K562 (cell line): ENCODE measurements around the gene SYTL4. TPM values are rescaled to one million over a fixed set of nuclear protein-coding genes. Genes with fewer than 3 reads are reported as not detected.

ENCODE experiments used
- ATAC-seq: fragments of 200-7000 bp; cut with Tn5 transposase; 3 replicates; pipeline ENCODE4 v1.9.1; 2020; ENCODE audit warnings: moderate library complexity
- BruUV-seq: library from RNA; stranded (reverse); fragments of 400-500 nt; replicated peaks from 2 replicates; lab custom pipeline; 2021; lab: Mats Ljungman, UMichigan
- CTCF ChIA-PET: fragments of 300-600 bp; formaldehyde crosslinking; extraction: SDS; loops from one replicate; lab custom pipeline; 2021; ENCODE audit warnings: low intra/inter-chr PET ratio; lab: Yijun Ruan, JAX
- POLR2A ChIA-PET: fragments of 300-600, 350-650 bp; sonication (Branson Sonifier 250); formaldehyde crosslinking; extraction: SDS; loops from one replicate; lab custom pipeline; 2021; ENCODE audit warnings: antibody characterized with exemption, inconsistent platforms; lab: Yijun Ruan, JAX
- DNase-seq, 4 experiments: peaks; one replicate each; pipeline versions ENCODE4 v3.0.0 to v3.0.0-alpha.2; 2011 to 2018; ENCODE audit warnings: low spot score in 3 of 4, mixed read lengths in 3 of 4; ENCODE audit errors: extremely low read depth in 1 of 4
- FAIRE-seq: peaks from 2 replicates; lab custom pipeline; 2011; peaks lifted over from hg19 to GRCh38; lab: Jason Lieb, UNC
- H2AFZ ChIP-seq: 2 replicates; pipeline ENCODE4 v1.6.0; 2011; ENCODE audit warnings: low read depth, low read length, control low read depth, inconsistent platforms
- H3K27ac ChIP-seq: fragments of 200-600 bp; 3 replicates; pipeline ENCODE4 v1.8.0; 2011; ENCODE audit warnings: low read depth, mild to moderate bottlenecking, control low read depth, inconsistent platforms, low read length, moderate library complexity, mixed read lengths; ENCODE audit errors: extremely low read depth
- H3K27me3 ChIP-seq, 2 experiments: fragments of 300-600 bp in 1 of 2; 2 replicates in 1 of 2; 3 replicates in 1 of 2; pipeline versions ENCODE4 v1.6.0 to v1.8.0; 2011; ENCODE audit warnings: inconsistent platforms in 2 of 2, low read length in 2 of 2, mild to moderate bottlenecking in 1 of 2, mixed read lengths in 1 of 2, moderate library complexity in 1 of 2; ENCODE audit not compliant: control insufficient read depth in 2 of 2, insufficient read depth in 2 of 2
- H3K36me3 ChIP-seq: fragments of 300-600 bp; 3 replicates; pipeline ENCODE4 v1.8.0; 2011; ENCODE audit warnings: mild to moderate bottlenecking, low read length, inconsistent platforms; ENCODE audit not compliant: control insufficient read depth, insufficient read depth
- H3K4me1 ChIP-seq, 2 experiments: fragments of 200-600 bp in 1 of 2; replicated peaks in 1 of 2; 2 replicates in 1 of 2; 3 replicates in 1 of 2; pipeline versions ENCODE4 v1.5.1 to v1.8.0; 2011; ENCODE audit warnings: inconsistent platforms in 2 of 2, low read length in 2 of 2, mild to moderate bottlenecking in 1 of 2, mixed read lengths in 1 of 2, moderate library complexity in 1 of 2; ENCODE audit not compliant: control insufficient read depth in 2 of 2, insufficient read depth in 2 of 2
- H3K4me2 ChIP-seq: 2 replicates; pipeline ENCODE4 v1.6.1; 2011; ENCODE audit warnings: low read length, control low read depth, inconsistent platforms, mixed read lengths; ENCODE audit not compliant: insufficient read depth
- H3K4me3 ChIP-seq: fragments of 200-600 bp; sonication (generic), shearing (Covaris generic); 2 replicates; pipeline ENCODE4 v1.5.1; 2016; ENCODE audit warnings: control low read depth, inconsistent platforms
- H3K79me2 ChIP-seq: fragments of 200-600 bp; 3 replicates; pipeline ENCODE4 v1.8.0; 2011; ENCODE audit warnings: low read length, inconsistent platforms; ENCODE audit not compliant: control insufficient read depth, insufficient read depth
- H3K9ac ChIP-seq, 2 experiments: 2 replicates each; pipeline versions ENCODE4 v1.6.0 to v1.6.1; 2011; ENCODE audit warnings: low read depth in 2 of 2, low read length in 2 of 2, control low read depth in 1 of 2, inconsistent platforms in 1 of 2, mild to moderate bottlenecking in 1 of 2, mixed read lengths in 1 of 2; ENCODE audit not compliant: insufficient read depth in 1 of 2
- H3K9me1 ChIP-seq: one replicate; pipeline ENCODE4 v1.6.0; 2011; ENCODE audit warnings: inconsistent platforms, mild to moderate bottlenecking, low read length, moderate library complexity; ENCODE audit not compliant: control insufficient read depth, insufficient read depth
- H3K9me3 ChIP-seq: replicated peaks from 2 replicates; pipeline ENCODE4 v1.5.1; 2011; ENCODE audit warnings: low read depth, low read length, inconsistent platforms; ENCODE audit not compliant: control insufficient read depth, insufficient read depth
- H4K20me1 ChIP-seq: replicated peaks from 2 replicates; pipeline ENCODE4 v1.6.1; 2011; ENCODE audit warnings: low read length, inconsistent platforms, mixed read lengths; ENCODE audit not compliant: control insufficient read depth, insufficient read depth
- FUS ChIP-seq: fragments of 200-400 bp; formaldehyde crosslinking; optimal IDR thresholded peaks from 2 replicates; pipeline ENCODE3; 2017; ENCODE audit warnings: low read depth, low read length
- HDGF ChIP-seq: fragments of 450-650 bp; IDR thresholded peaks from 2 replicates; pipeline ENCODE4 v1.6.1; 2016
- NFIX ChIP-seq: fragments of 250-450 bp; sonication (Bioruptor Pico); IDR thresholded peaks from 2 replicates; pipeline ENCODE4 v1.4.0; 2020; ENCODE audit warnings: low read depth, mild to moderate bottlenecking, moderate library complexity
- NRF1 ChIP-seq, 2 experiments: fragments of 450-650 bp; IDR thresholded peaks in 1 of 2; conservative IDR thresholded peaks in 1 of 2; 2 replicates each; pipeline ENCODE4 v1.6.1; 2014; ENCODE audit warnings: mild to moderate bottlenecking in 2 of 2
- OTX1 ChIP-seq: fragments of 450-650 bp; formaldehyde crosslinking; IDR thresholded peaks from 2 replicates; pipeline ENCODE4 v1.4.0; 2022; ENCODE audit warnings: mild to moderate bottlenecking
- SIX5 ChIP-seq, 2 experiments: IDR thresholded peaks; 2 replicates each; pipeline ENCODE4 v1.6.1; 2011; ENCODE audit warnings: low read length in 2 of 2, borderline replicate concordance in 1 of 2, low read depth in 1 of 2, mild to moderate bottlenecking in 1 of 2, moderate library complexity in 1 of 2; ENCODE audit not compliant: insufficient read depth in 1 of 2
- SMAD1 ChIP-seq: fragments of 150-350 bp; IDR thresholded peaks from 2 replicates; pipeline ENCODE4 v1.6.1; 2014; ENCODE audit warnings: low read length, low read depth; ENCODE audit not compliant: partially characterized antibody
- XRCC4 ChIP-seq: IDR thresholded peaks from one replicate; pipeline ENCODE4 v1.6.1; 2011; ENCODE audit not compliant: insufficient read depth, insufficient read length; ENCODE audit errors: extremely low read depth
- ZBTB7A ChIP-seq: IDR thresholded peaks from 2 replicates; pipeline ENCODE4 v1.6.1; 2011; ENCODE audit warnings: low read depth, mild to moderate bottlenecking, low read length, moderate library complexity, borderline replicate concordance; ENCODE audit not compliant: control insufficient read depth
- ZNF140 ChIP-seq: fragments of 250-450 bp; sonication (Bioruptor Pico); IDR thresholded peaks from 2 replicates; pipeline ENCODE4 v1.8.0; 2021; ENCODE audit warnings: moderate library complexity, mild to moderate bottlenecking, inconsistent platforms
- ZNF197 ChIP-seq: fragments of 200-800 bp; sonication (Bioruptor generic); IDR thresholded peaks from 2 replicates; pipeline ENCODE4 v1.6.1; 2016; ENCODE audit warnings: low read depth, missing genetic modification characterization, missing compliant biosample characterization
- ZNF766 ChIP-seq: fragments of 200-800 bp; sonication (Bioruptor generic); conservative IDR thresholded peaks from 2 replicates; pipeline ENCODE4 v1.6.1; 2016; ENCODE audit warnings: missing genetic modification characterization, missing compliant biosample characterization
- WGBS: fragments of 100-300 bp; shearing (Covaris generic); methylation state at CpG from one replicate; pipeline ENCODE4 v1.1.6; 2016; ENCODE audit warnings: low coverage, mixed read lengths; ENCODE audit not compliant: insufficient coverage; ENCODE audit errors: missing lambda C conversion rate; 5-methylcytosine and 5-hydroxymethylcytosine counted together
- in situ Hi-C: fragments of 300-500 bp; cut with MboI; formaldehyde crosslinking; loops from 4 replicates; pipeline ENCODE4 v1.15.0; 2018; ENCODE audit warnings: inconsistent platforms, mixed read lengths
- intact Hi-C: fragments of 100-400 bp; cut with micrococcal nuclease; formaldehyde crosslinking; loops from 2 replicates; pipeline ENCODE4 v1.14.2; 2022
- polyA plus RNA-seq, 8 experiments: library from polyadenylated mRNA; depleted of rRNA in 4 of 8; stranded (reverse) in 5 of 8; unstranded in 3 of 8; fragments of >200 nt; fragmentation: Nextera tagmentation in 2 of 8; fragmentation: Illumina TruSeq in 1 of 8; extraction: Ambion mirVana in 2 of 8; extraction: Trizol in 1 of 8; gene quantifications; 2 replicates each; pipeline versions ENCODE4 v1.2.1 to v1.2.3, GENCODE V29; 2011 to 2014; ENCODE audit warnings: inconsistent platforms in 1 of 8, missing spikeins in 1 of 8
- total RNA-seq, 7 experiments: library from RNA; depleted of rRNA in 6 of 7; stranded (reverse); fragments of >200 nt in 6 of 7; fragmentation: Illumina TruSeq in 2 of 7; extraction: Trizol in 2 of 7; gene quantifications; 2 replicates each; pipeline versions ENCODE4 v1.2.1 to v1.2.3, GENCODE V29; 2011 to 2021; ENCODE audit warnings: low replicate concordance in 1 of 7

Gene SYTL4
- total and polyA plus RNA-seq, 9 of the 15 experiments (the other 6 are each of a cell fraction or from before 2014, with no cell fraction given) = 0.65 to 9.0 (median 1.5) TPM

GRCh38 chrX:100662170-100662569, 69.8 kb downstream of the SYTL4 start:
- H3K36me3 ChIP-seq = no peaks in the 10 kb centered on the region
- TF ChIP-seq NRF1 (conservative IDR thresholded peaks at IDR 0.05 in 1 of 2, IDR thresholded peaks at IDR 0.05 in 1 of 2) (no peak), HDGF (no peak), ZNF766 (CRISPR knock-in tag) (no peak), SMAD1 (no peak), XRCC4 (no peak), NFIX (CRISPR knock-in tag) (no peak), ZBTB7A (no peak), OTX1 (no peak), FUS (no peak), ZNF140 (no peak), ZNF197 (CRISPR knock-in tag) (no peak), SIX5 (IDR thresholded peaks at IDR 0.05; ENCODE audit: borderline replicate concordance in 1 of 2, insufficient read depth in 1 of 2, low read depth in 1 of 2, low read length in 2 of 2) (no peak)
- H3K4me3 ChIP-seq = no peak overlapping the region
- ChIA-PET CTCF (interaction anchor here (0.6 kb wide), 1 partner anchor 11 kb away, joined by 5 read pairs; no protein-coding TSS in a partner anchor), POLR2A (no interaction called here)
- H3K9me3 ChIP-seq = no peaks in the 10 kb centered on the region
- 11% methylated on average over 12 of the region's 13 CpGs for WGBS
- H3K9me1 ChIP-seq = no peaks in the 10 kb centered on the region
- H3K27ac ChIP-seq = no peak overlapping the region
- peaks cover 0 to 5% of the 10 kb centered on the region in 2 experiments; a peak in 2 of 5 replicates for H3K27me3 ChIP-seq
- H3K4me1 ChIP-seq = no peaks in the 10 kb centered on the region
- no peak overlapping the region for H3K9ac ChIP-seq
- no peak for ATAC-seq
- no peak for DNase-seq
- no TSS peak for BruUV-seq
- H3K4me2 ChIP-seq = no peak overlapping the region
- H4K20me1 ChIP-seq = no peaks in the 10 kb centered on the region
- in situ Hi-C loops (no loop called here), intact Hi-C loops (no loop called here)
- H2AFZ ChIP-seq = no peak overlapping the region
- no peaks in the 10 kb centered on the region for H3K79me2 ChIP-seq
- FAIRE-seq = no peak
